GM06990 (cell line): ENCODE results near the gene ENO1.

Source experiments
- DNase-seq: peaks from one replicate; pipeline ENCODE4 v3.0.0-alpha.2; 2011; ENCODE audit not compliant: insufficient read length; ENCODE audit errors: extremely low read depth
- H3K27me3 ChIP-seq: replicated peaks from 2 replicates; pipeline ENCODE4 v1.6.0; 2011; ENCODE audit warnings: low read length; ENCODE audit not compliant: control insufficient read depth, insufficient read depth
- H3K36me3 ChIP-seq: 2 replicates; pipeline ENCODE4 v1.5.1; 2011; ENCODE audit warnings: low read length; ENCODE audit not compliant: control insufficient read depth, insufficient read depth
- H3K4me3 ChIP-seq: replicated peaks from 2 replicates; pipeline ENCODE4 v1.5.1; 2011; ENCODE audit warnings: low read depth, mild to moderate bottlenecking, control low read depth, low read length
- CTCF ChIP-seq: IDR thresholded peaks from 2 replicates; pipeline ENCODE4 v1.5.1; 2011; ENCODE audit warnings: low read length, control low read depth, mild to moderate bottlenecking, inconsistent platforms; ENCODE audit not compliant: insufficient read depth, poor library complexity, severe bottlenecking

Gene ENO1

GRCh38 chr1:8870616-8871538 is 7.6 kb downstream of the ENO1 start:
- no peak overlapping the region for H3K4me3 ChIP-seq

GRCh38 chr1:8870103-8870502 is 8.4 kb downstream of the ENO1 start:
- DNase-seq, result no peak
- no peak for TF ChIP-seq CTCF
- no peaks in the 10 kb centered on the region for H3K27me3 ChIP-seq
- no peak overlapping the region for H3K4me3 ChIP-seq
- H3K36me3 ChIP-seq, result peaks cover 72% of the 10 kb centered on the region

More at GRCh38 chr1:8870616-8871538, 7.6 kb downstream of the ENO1 start:
- Histone ChIP-seq H3K36me3 (peaks cover 65% of the 10 kb centered on the region), H3K27me3 (no peaks in the 10 kb centered on the region)
- no peak for TF ChIP-seq CTCF
- no peak for DNase-seq

- TF ChIP-seq CTCF, result no peak
- H3K36me3 ChIP-seq, result peaks cover 76% of the 10 kb centered on the region
- DNase-seq, result no peak
- H3K27me3 ChIP-seq, result no peaks in the 10 kb centered on the region
- no peak overlapping the region for H3K4me3 ChIP-seq
Measured at GRCh38 chr1:8867878-8868567, 10.5 kb downstream of the ENO1 start.

- no peaks in the 10 kb centered on the region for H3K27me3 ChIP-seq
- DNase-seq, result no peak
- no peak overlapping the region for H3K4me3 ChIP-seq
- TF ChIP-seq CTCF, result no peak
- peaks cover 77% of the 10 kb centered on the region for H3K36me3 ChIP-seq
Measured at GRCh38 chr1:8866792-8867415, 11.6 kb downstream of the ENO1 start.

GRCh38 chr1:8866173-8866791 is 12.2 kb downstream of the ENO1 start:
- Histone ChIP-seq H3K36me3 (peaks cover 74% of the 10 kb centered on the region), H3K27me3 (no peaks in the 10 kb centered on the region), H3K4me3 (no peak overlapping the region)
- no peak for TF ChIP-seq CTCF
- no peak for DNase-seq
